A673 (cell line): Measurements from ENCODE around the gene DHODH. TPM values are rescaled to one million over a fixed set of nuclear protein-coding genes. Genes with fewer than 3 reads are reported as not detected.

Experiments
- BruUV-seq: library from RNA; stranded (reverse); fragments of 400-500 nt; replicated peaks from 2 replicates; lab custom pipeline; 2021; lab: Mats Ljungman, UMichigan
- CTCF ChIA-PET: fragments of 300-600 bp; sonication (Branson Sonifier 250); formaldehyde crosslinking; loops from one replicate; lab custom pipeline; 2022; ENCODE audit warnings: antibody characterized with exemption; lab: Charles Lee
- POLR2A ChIA-PET: fragments of 300-600 bp; sonication (Branson Sonifier 250); formaldehyde crosslinking; loops from one replicate; lab custom pipeline; 2022; ENCODE audit warnings: antibody characterized with exemption; ENCODE audit not compliant: low non-redundant PET; lab: Charles Lee
- DNase-seq: peaks from one replicate; pipeline ENCODE4 v3.0.0-alpha.2; 2015; ENCODE audit warnings: low spot score
- H3K27ac ChIP-seq: fragments of 200-600 bp; sonication (generic); 2 replicates; pipeline ENCODE4 v1.5.1; 2016; ENCODE audit warnings: mixed run types, low read depth, mild to moderate bottlenecking, mixed read lengths, antibody characterized with exemption, low read length; ENCODE audit not compliant: poor library complexity, severe bottlenecking
- H3K27me3 ChIP-seq: fragments of 200-600 bp; sonication (generic); replicated peaks from 2 replicates; pipeline ENCODE4 v1.6.1; 2017; ENCODE audit warnings: mixed run types, low read depth, mild to moderate bottlenecking, mixed read lengths, antibody characterized with exemption, low read length; ENCODE audit not compliant: insufficient read depth, poor library complexity
- H3K36me3 ChIP-seq: fragments of 200-600 bp; sonication (generic); 2 replicates; pipeline ENCODE4 v1.6.1; 2016; ENCODE audit warnings: mixed run types, mild to moderate bottlenecking, mixed read lengths, antibody characterized with exemption, low read length; ENCODE audit not compliant: insufficient read depth, poor library complexity, severe bottlenecking
- H3K4me1 ChIP-seq: fragments of 200-600 bp; sonication (generic); 2 replicates; pipeline ENCODE4 v1.6.1; 2017; ENCODE audit warnings: mixed run types, mild to moderate bottlenecking, mixed read lengths, antibody characterized with exemption, low read length; ENCODE audit not compliant: insufficient read depth, poor library complexity, severe bottlenecking
- H3K4me3 ChIP-seq: fragments of 200-600 bp; sonication (generic); 2 replicates; pipeline ENCODE4 v1.5.1; 2016; ENCODE audit warnings: low read depth, mixed run types, mild to moderate bottlenecking, mixed read lengths, low read length; ENCODE audit not compliant: poor library complexity, severe bottlenecking
- H3K9me3 ChIP-seq: fragments of 200-600 bp; sonication (generic); 2 replicates; pipeline ENCODE4 v1.6.1; 2016; ENCODE audit warnings: mixed run types, low read depth, mild to moderate bottlenecking, mixed read lengths, antibody characterized with exemption, low read length; ENCODE audit not compliant: poor library complexity, severe bottlenecking
- EZH2 ChIP-seq: fragments of 200-600 bp; sonication (generic); IDR thresholded peaks from 2 replicates; pipeline ENCODE4 v1.6.1; 2017; ENCODE audit warnings: borderline replicate concordance, low read depth, mild to moderate bottlenecking, mixed read lengths, antibody characterized with exemption, low read length; ENCODE audit not compliant: poor library complexity, severe bottlenecking
- intact Hi-C: fragments of 100-400 bp; cut with micrococcal nuclease; formaldehyde crosslinking; loops from one replicate; pipeline ENCODE4 v1.10.0; 2022; ENCODE audit not compliant: unreplicated experiment
- total RNA-seq: library from RNA; stranded (reverse); gene quantifications from 2 replicates; pipeline ENCODE4 v1.2.3, GENCODE V29; 2021
- TF ChIP-seq, protein P1 (sequence below): fragments of 300-800, 200-600 bp; sonication (generic); conservative IDR thresholded peaks from 2 replicates; pipeline ENCODE4 v1.5.1; 2017; ENCODE audit warnings: low read depth, mild to moderate bottlenecking, antibody characterized with exemption, low read length, moderate library complexity, mixed read lengths

Gene DHODH
- total RNA-seq, 1 experiment from 2014 or later = 12.8 TPM

DNA sequence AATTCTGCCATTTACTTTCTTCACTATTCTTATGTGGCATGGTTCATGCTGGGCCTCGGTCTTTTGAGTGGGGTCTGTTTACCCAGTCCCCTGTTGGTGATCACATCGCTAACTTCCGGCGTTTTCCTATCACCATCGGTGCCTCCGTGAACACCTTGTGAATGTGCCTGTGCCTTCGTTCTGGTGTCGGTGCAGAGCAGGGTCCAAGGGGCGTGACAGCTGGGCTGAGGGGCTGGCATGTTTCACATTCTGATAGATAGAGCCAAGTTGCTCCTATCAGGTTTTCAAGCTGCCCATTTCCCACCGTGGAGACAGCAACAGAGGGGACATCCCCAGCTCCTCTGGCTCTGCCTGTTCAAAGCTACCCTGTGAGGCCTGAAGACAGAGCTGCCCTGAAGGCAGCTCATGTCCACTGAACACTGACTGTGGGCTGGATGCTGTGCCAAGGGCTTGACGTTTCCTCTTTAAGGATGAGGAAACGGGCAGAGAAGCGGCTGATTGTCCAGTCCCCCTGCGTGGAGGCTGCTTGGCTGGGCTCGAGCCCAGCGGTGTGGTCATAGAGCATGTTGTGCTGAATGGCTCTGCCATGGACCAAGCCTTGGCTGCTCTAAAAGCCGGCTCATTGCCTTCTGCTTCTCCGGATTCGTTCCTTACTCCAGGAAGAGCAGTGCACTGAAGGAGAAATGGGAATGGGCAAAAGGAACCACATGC is 17.0 kb downstream of the DHODH start:
- CTCF ChIA-PET = no interaction called here
- BruUV-seq = no TSS peak

DNA sequence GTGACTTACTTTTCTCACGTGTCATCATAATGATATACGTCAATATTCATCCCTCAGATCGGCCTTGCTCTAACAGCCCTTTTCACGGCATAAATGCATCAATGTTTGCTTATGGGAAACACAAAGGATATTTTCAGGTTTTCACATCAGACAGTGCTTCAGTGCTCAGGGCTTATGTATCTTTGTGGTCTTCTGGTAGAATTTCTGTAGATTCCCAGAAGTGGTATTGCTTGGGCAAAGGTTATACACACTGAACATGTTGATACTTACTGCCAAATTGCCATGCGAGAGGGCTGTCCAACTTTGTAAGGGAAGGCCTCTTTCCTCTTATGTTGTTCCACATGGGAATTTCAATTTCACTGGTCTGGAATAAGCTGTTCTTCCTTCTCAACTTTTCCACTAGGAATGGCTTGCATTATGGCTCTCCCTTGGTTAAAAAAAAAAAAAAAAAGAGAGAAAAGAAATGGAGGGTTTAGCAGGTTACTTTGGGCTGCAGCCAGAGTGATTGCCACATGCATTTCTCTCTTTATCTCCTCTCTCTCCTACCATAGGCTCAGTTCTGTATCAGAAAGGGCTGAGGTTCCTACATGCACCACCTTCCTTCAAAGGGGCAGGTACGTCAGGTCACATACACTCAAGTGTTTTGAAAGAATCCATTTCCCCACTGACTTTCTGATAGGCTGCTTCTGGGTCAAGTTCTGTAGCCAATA is 19.3 kb downstream of the DHODH start:
- no peak for DNase-seq
- Histone ChIP-seq H3K36me3 (peaks cover 4% of the 10 kb centered on the region), H3K4me3 (no peak overlapping the region), H3K4me1 (no peaks in the 10 kb centered on the region), H3K9me3 (no peaks in the 10 kb centered on the region), H3K27ac (no peak overlapping the region), H3K27me3 (no peaks in the 10 kb centered on the region)
- BruUV-seq = no TSS peak
- ChIA-PET CTCF (no interaction called here), POLR2A (no interaction called here)
- TF ChIP-seq, protein P1, sequence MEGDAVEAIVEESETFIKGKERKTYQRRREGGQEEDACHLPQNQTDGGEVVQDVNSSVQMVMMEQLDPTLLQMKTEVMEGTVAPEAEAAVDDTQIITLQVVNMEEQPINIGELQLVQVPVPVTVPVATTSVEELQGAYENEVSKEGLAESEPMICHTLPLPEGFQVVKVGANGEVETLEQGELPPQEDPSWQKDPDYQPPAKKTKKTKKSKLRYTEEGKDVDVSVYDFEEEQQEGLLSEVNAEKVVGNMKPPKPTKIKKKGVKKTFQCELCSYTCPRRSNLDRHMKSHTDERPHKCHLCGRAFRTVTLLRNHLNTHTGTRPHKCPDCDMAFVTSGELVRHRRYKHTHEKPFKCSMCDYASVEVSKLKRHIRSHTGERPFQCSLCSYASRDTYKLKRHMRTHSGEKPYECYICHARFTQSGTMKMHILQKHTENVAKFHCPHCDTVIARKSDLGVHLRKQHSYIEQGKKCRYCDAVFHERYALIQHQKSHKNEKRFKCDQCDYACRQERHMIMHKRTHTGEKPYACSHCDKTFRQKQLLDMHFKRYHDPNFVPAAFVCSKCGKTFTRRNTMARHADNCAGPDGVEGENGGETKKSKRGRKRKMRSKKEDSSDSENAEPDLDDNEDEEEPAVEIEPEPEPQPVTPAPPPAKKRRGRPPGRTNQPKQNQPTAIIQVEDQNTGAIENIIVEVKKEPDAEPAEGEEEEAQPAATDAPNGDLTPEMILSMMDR = no peak
- TF ChIP-seq EZH2 = no peak
- intact Hi-C loops = no loop called here

More for the DNA sequence above, 17.0 kb downstream of the DHODH start:
- Histone ChIP-seq H3K27me3 (no peaks in the 10 kb centered on the region), H3K36me3 (peaks cover 4% of the 10 kb centered on the region), H3K27ac (no peak overlapping the region), H3K4me1 (no peaks in the 10 kb centered on the region), H3K4me3 (no peak overlapping the region), H3K9me3 (no peaks in the 10 kb centered on the region)
- intact Hi-C loops = no loop called here
- TF ChIP-seq EZH2 = no peak
- TF ChIP-seq, protein P1 = no peak
- no peak for DNase-seq
- POLR2A ChIA-PET = no interaction called here

DNA sequence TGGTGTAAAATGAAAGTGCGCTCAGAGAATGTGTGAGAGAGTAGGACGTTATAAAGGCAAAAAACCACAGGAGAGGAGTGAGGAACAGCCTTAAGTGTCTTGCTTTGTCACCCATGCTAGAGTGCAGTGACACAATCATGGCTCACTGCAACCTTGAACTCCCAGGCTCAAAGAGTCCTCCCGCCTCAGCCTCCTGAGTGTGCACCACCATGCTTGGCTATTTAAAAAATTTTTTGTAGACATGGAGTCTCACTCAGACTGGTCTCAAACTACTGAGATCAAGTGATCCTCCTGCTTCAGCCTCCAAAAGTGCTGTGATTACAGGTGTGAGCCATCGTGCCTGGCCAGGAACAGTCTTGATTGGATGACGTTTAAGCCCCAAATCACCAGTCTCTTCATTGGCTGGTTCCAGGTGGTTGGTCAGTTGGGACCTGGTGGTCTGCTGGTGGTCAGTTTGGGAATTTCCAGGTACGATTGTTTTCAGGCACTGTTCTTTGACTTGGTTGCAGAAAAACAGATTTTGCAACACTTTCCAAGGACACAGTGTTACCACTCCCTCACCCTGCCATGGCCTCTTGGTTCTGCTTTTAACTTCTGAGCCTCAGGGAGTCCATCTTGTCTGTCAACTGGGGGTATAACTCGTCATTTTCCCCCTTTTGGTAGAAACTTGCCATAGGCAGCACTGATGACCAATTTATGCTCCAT is 21.2 kb downstream of the DHODH start:
- no peak overlapping the region for H3K27ac ChIP-seq
- CTCF ChIA-PET = no interaction called here
- no TSS peak for BruUV-seq
- no peaks in the 10 kb centered on the region for H3K36me3 ChIP-seq
- DNase-seq = no peak
- H3K27me3 ChIP-seq = no peaks in the 10 kb centered on the region
- POLR2A ChIA-PET = no interaction called here
- intact Hi-C loops = no loop called here
- no peak overlapping the region for H3K4me3 ChIP-seq
- TF ChIP-seq, protein P1 = no peak
- no peak for TF ChIP-seq EZH2
- no peaks in the 10 kb centered on the region for H3K4me1 ChIP-seq
- no peaks in the 10 kb centered on the region for H3K9me3 ChIP-seq
